ENCODE data around the gene SDE2. TPM values are rescaled to one million over a fixed set of nuclear protein-coding genes. Genes with fewer than 3 reads are reported as not detected.

Gene SDE2
- total and polyA plus RNA-seq, 10 donors: 4.6 to 23.6 (median 20.9) TPM

GRCh38 chr1:225958041-225958440, 41.1 kb downstream of the SDE2 start:
- no peaks in the 10 kb centered on the region for H3K9me3 ChIP-seq
- peaks cover 0 to 7% (median 6%) of the 10 kb centered on the region in 6 donors for H3K4me1 ChIP-seq
- DNase-seq: no peak
- TF ChIP-seq POLR2AphosphoS5 (IDR thresholded peaks at IDR 0.05) (no peak), POLR2A (IDR thresholded peaks at IDR 0.05) (no peak), CTCF (IDR thresholded peaks at IDR 0.05 in 8 of 11, conservative IDR thresholded peaks at IDR 0.05 in 3 of 11) (no peak)
- H3K27me3 ChIP-seq (replicated peaks in 1 of 7): peaks cover 0 to 21% (median 9%) of the 10 kb centered on the region in 7 donors
- intact Hi-C loops (cut with DNase I; ENCODE audit: low total_unique reads): no loop called here
- no peak overlapping the region for H3K4me3 ChIP-seq
- H3K36me3 ChIP-seq: no peaks in the 10 kb centered on the region
- 60 to 88% (median 77%) methylated on average over 1 to 3 of the region's 3 CpGs for WGBS, 5 donors
- no peak overlapping the region for H3K27ac ChIP-seq

GRCh38 chr1:225954753-225955152, 44.4 kb downstream of the SDE2 start:
- Histone ChIP-seq H3K4me1 (no peaks in the 10 kb centered on the region), H3K9me3 (no peaks in the 10 kb centered on the region), H3K4me3 (no peak overlapping the region), H3K27ac (no peak overlapping the region), H3K27me3 (replicated peaks in 1 of 7) (peaks cover 0 to 26% (median 0%) of the 10 kb centered on the region in 7 donors), H3K36me3 (no peaks in the 10 kb centered on the region)
- no peak for TF ChIP-seq POLR2AphosphoS5 (IDR thresholded peaks at IDR 0.05)
- TF ChIP-seq CTCF (IDR thresholded peaks at IDR 0.05 in 8 of 11, conservative IDR thresholded peaks at IDR 0.05 in 3 of 11): no peak
- TF ChIP-seq POLR2A (IDR thresholded peaks at IDR 0.05): no peak
- WGBS, 5 donors: 67 to 88% (median 82%) methylated on average over 1 of the region's 1 CpG
- intact Hi-C loops (cut with DNase I; ENCODE audit: low total_unique reads): no loop called here
- no peak for DNase-seq

GRCh38 chr1:225953315-225953714, 45.8 kb downstream of the SDE2 start:
- H3K27me3 ChIP-seq (replicated peaks in 1 of 7): peaks cover 0 to 26% (median 0%) of the 10 kb centered on the region in 7 donors
- TF ChIP-seq POLR2A (IDR thresholded peaks at IDR 0.05) (no peak), POLR2AphosphoS5 (IDR thresholded peaks at IDR 0.05) (no peak), CTCF (IDR thresholded peaks at IDR 0.05 in 8 of 11, conservative IDR thresholded peaks at IDR 0.05 in 3 of 11) (no peak)
- no peaks in the 10 kb centered on the region for H3K4me1 ChIP-seq
- H3K9me3 ChIP-seq: no peaks in the 10 kb centered on the region
- DNase-seq: no peak
- 89 to 95% (median 91%) methylated on average over 4 of the region's 4 CpGs for WGBS, 5 donors
- H3K4me3 ChIP-seq: no peak overlapping the region
- intact Hi-C loops (cut with DNase I; ENCODE audit: low total_unique reads): no loop called here
- H3K27ac ChIP-seq: no peak overlapping the region
- no peaks in the 10 kb centered on the region for H3K36me3 ChIP-seq

GRCh38 chr1:225950905-225951497, 48.1 kb downstream of the SDE2 start:
- no peak overlapping the region for H3K27ac ChIP-seq
- intact Hi-C loops (cut with DNase I; ENCODE audit: low total_unique reads): no loop called here
- no peaks in the 10 kb centered on the region for H3K36me3 ChIP-seq
- H3K27me3 ChIP-seq (replicated peaks in 1 of 7): peaks cover 0 to 26% (median 0%) of the 10 kb centered on the region in 7 donors
- no peaks in the 10 kb centered on the region for H3K4me1 ChIP-seq
- no peak overlapping the region for H3K4me3 ChIP-seq
- DNase-seq: peak; percentile 57
- no peaks in the 10 kb centered on the region for H3K9me3 ChIP-seq
- TF ChIP-seq POLR2AphosphoS5 (IDR thresholded peaks at IDR 0.05): no peak
- TF ChIP-seq POLR2A (IDR thresholded peaks at IDR 0.05): no peak
- no peak for TF ChIP-seq CTCF (IDR thresholded peaks at IDR 0.05 in 8 of 11, conservative IDR thresholded peaks at IDR 0.05 in 3 of 11)
- WGBS, 5 donors: 33 to 54% (median 42%) methylated on average over 9 of the region's 9 CpGs
